HepG2 (cell line): ENCODE measurements around the gene PPP1R15B. TPM values are rescaled to one million over a fixed set of nuclear protein-coding genes. Genes with fewer than 3 reads are reported as not detected.

Source experiments
- ATAC-seq: fragments of 200-7000 bp; cut with Tn5 transposase; 3 replicates; pipeline ENCODE4 v1.9.1; 2020; ENCODE audit warnings: mild to moderate bottlenecking, moderate library complexity
- BruUV-seq: library from RNA; stranded (reverse); fragments of 400-500 nt; replicated peaks from 2 replicates; lab custom pipeline; 2021; lab: Mats Ljungman, UMichigan
- CTCF ChIA-PET: fragments of 300-600 bp; formaldehyde crosslinking; extraction: SDS; loops from one replicate; lab custom pipeline; 2021; ENCODE audit warnings: low total read pairs, inconsistent platforms, low intra/inter-chr PET ratio; lab: Yijun Ruan, JAX
- POLR2A ChIA-PET: fragments of 350-600 bp; sonication (Branson Sonifier 250); formaldehyde crosslinking; loops from one replicate; lab custom pipeline; 2020; ENCODE audit warnings: antibody characterized with exemption, inconsistent platforms; lab: Yijun Ruan, JAX
- DNase-seq: peaks from one replicate; pipeline ENCODE4 v3.0.0-alpha.2; 2015; ENCODE audit warnings: low spot score
- FAIRE-seq: peaks from 3 replicates; lab custom pipeline; 2011; peaks lifted over from hg19 to GRCh38; lab: Jason Lieb, UNC
- H2AFZ ChIP-seq: one replicate; pipeline ENCODE4 v1.6.1; 2011; ENCODE audit warnings: low read length, inconsistent platforms
- H3K27ac ChIP-seq: fragments of 300-600 bp; 3 replicates; pipeline ENCODE4 v1.8.0; 2011; ENCODE audit warnings: mixed run types, mild to moderate bottlenecking, mixed read lengths, low read length, inconsistent platforms; ENCODE audit not compliant: insufficient read depth; ENCODE audit errors: extremely low read length
- H3K27me3 ChIP-seq, 2 experiments: fragments of 200-600 bp in 1 of 2; 2 replicates in 1 of 2; 3 replicates in 1 of 2; pipeline versions ENCODE4 v1.6.0 to v1.8.0; 2011; ENCODE audit warnings: low read length in 2 of 2, mild to moderate bottlenecking in 2 of 2, moderate library complexity in 2 of 2, inconsistent platforms in 1 of 2; ENCODE audit not compliant: insufficient read depth in 2 of 2, control insufficient read depth in 1 of 2
- H3K36me3 ChIP-seq, 2 experiments: fragments of 200-600 bp in 1 of 2; replicated peaks in 1 of 2; 2 replicates in 1 of 2; 3 replicates in 1 of 2; pipeline versions ENCODE4 v1.5.1 to v1.8.0; 2011; ENCODE audit warnings: low read length in 2 of 2, inconsistent platforms in 1 of 2; ENCODE audit not compliant: insufficient read depth in 2 of 2, control insufficient read depth in 1 of 2
- H3K4me1 ChIP-seq: 2 replicates; pipeline ENCODE4 v1.5.1; 2012; ENCODE audit warnings: low read length, inconsistent platforms; ENCODE audit not compliant: insufficient read depth
- H3K4me2 ChIP-seq: 2 replicates; pipeline ENCODE4 v1.6.0; 2011; ENCODE audit warnings: low read depth, low read length, inconsistent platforms
- H3K4me3 ChIP-seq, 3 experiments: fragments of 200-600 bp in 1 of 3; sonication (generic), shearing (Covaris generic) in 1 of 3; replicated peaks in 1 of 3; 2 replicates each; pipeline ENCODE4 v1.5.1; 2011 to 2016; ENCODE audit warnings: low read length in 3 of 3, inconsistent platforms in 2 of 3, low read depth in 2 of 3, mild to moderate bottlenecking in 2 of 3, control low read depth in 1 of 3, mixed read lengths in 1 of 3; ENCODE audit not compliant: insufficient read depth in 1 of 3
- H3K79me2 ChIP-seq: one replicate; pipeline ENCODE4 v1.6.1; 2011; ENCODE audit warnings: low read length, inconsistent platforms; ENCODE audit not compliant: insufficient read depth
- H3K9ac ChIP-seq: 2 replicates; pipeline ENCODE4 v1.6.0; 2011; ENCODE audit warnings: mild to moderate bottlenecking, low read depth, low read length, inconsistent platforms; ENCODE audit not compliant: insufficient read depth
- H3K9me3 ChIP-seq: 2 replicates; pipeline ENCODE4 v1.5.1; 2012; ENCODE audit warnings: mild to moderate bottlenecking, low read length
- H4K20me1 ChIP-seq: 2 replicates; pipeline ENCODE4 v1.6.0; 2011; ENCODE audit warnings: inconsistent platforms, mild to moderate bottlenecking, low read length, moderate library complexity; ENCODE audit not compliant: insufficient read depth
- ATF7 ChIP-seq, 2 experiments: fragments of 450-650 bp in 1 of 2; sonication (generic) in 1 of 2; formaldehyde crosslinking in 1 of 2; IDR thresholded peaks; 2 replicates each; pipeline versions ENCODE4 v1.4.0 to v1.6.1; 2016 to 2020; ENCODE audit warnings: antibody characterized with exemption in 1 of 2, mild to moderate bottlenecking in 1 of 2, missing genetic modification reagents in 1 of 2
- DMAP1 ChIP-seq: IDR thresholded peaks from 2 replicates; pipeline ENCODE4 v1.6.1; 2016
- DR1 ChIP-seq: sonication (generic); formaldehyde crosslinking; IDR thresholded peaks from 2 replicates; pipeline ENCODE4 v1.8.0; 2021; ENCODE audit warnings: mild to moderate bottlenecking, missing genetic modification reagents, inconsistent platforms
- HNF4G ChIP-seq, 2 experiments: sonication (generic) in 1 of 2; formaldehyde crosslinking in 1 of 2; IDR thresholded peaks; 2 replicates each; pipeline versions ENCODE4 v1.4.0 to v1.6.1; 2011 to 2020; ENCODE audit warnings: borderline replicate concordance in 2 of 2, low read depth in 2 of 2, mild to moderate bottlenecking in 2 of 2, low read length in 1 of 2, missing genetic modification reagents in 1 of 2, moderate library complexity in 1 of 2
- MBNL3 ChIP-seq: fragments of 250-450 bp; sonication (Bioruptor Pico); conservative IDR thresholded peaks from 2 replicates; pipeline ENCODE4 v1.8.0; 2022; ENCODE audit warnings: mild to moderate bottlenecking, inconsistent platforms
- SALL2 ChIP-seq: sonication (generic); formaldehyde crosslinking; IDR thresholded peaks from 2 replicates; pipeline ENCODE4 v1.8.1; 2023; ENCODE audit warnings: mild to moderate bottlenecking, missing genetic modification reagents, inconsistent platforms
- SMARCC2 ChIP-seq: fragments of 450-650 bp; IDR thresholded peaks from 2 replicates; pipeline ENCODE4 v1.6.1; 2017; ENCODE audit warnings: antibody characterized with exemption, mild to moderate bottlenecking
- SP4 ChIP-seq: sonication (generic); formaldehyde crosslinking; IDR thresholded peaks from 2 replicates; pipeline ENCODE4 v1.8.1; 2023; ENCODE audit warnings: mild to moderate bottlenecking, missing genetic modification reagents
- SRSF9 ChIP-seq: fragments of 200-400 bp; formaldehyde crosslinking; IDR thresholded peaks from 2 replicates; pipeline ENCODE4 v1.6.1; 2018; ENCODE audit warnings: borderline replicate concordance, mild to moderate bottlenecking, low read depth, low read length; ENCODE audit not compliant: insufficient read depth, poor library complexity, severe bottlenecking
- TBX3 ChIP-seq: fragments of 450-650 bp; IDR thresholded peaks from 2 replicates; pipeline ENCODE4 v1.6.1; 2017; ENCODE audit warnings: antibody characterized with exemption, mild to moderate bottlenecking, inconsistent platforms, borderline replicate concordance
- TSC22D2 ChIP-seq: sonication (generic); formaldehyde crosslinking; IDR thresholded peaks from 2 replicates; pipeline ENCODE4 v1.5.1; 2020; ENCODE audit warnings: missing genetic modification reagents, mild to moderate bottlenecking, borderline replicate concordance
- XBP1 ChIP-seq: sonication (generic); formaldehyde crosslinking; IDR thresholded peaks from 2 replicates; pipeline ENCODE4 v1.5.0; 2020; ENCODE audit warnings: missing genetic modification reagents
- XRCC5 ChIP-seq: fragments of 200-400 bp; formaldehyde crosslinking; optimal IDR thresholded peaks from 2 replicates; pipeline ENCODE3; 2017; ENCODE audit warnings: mild to moderate bottlenecking, low read length
- YY1 ChIP-seq: IDR thresholded peaks from 2 replicates; pipeline ENCODE4 v1.6.1; 2011; ENCODE audit warnings: low read length, low read depth, moderate library complexity, mild to moderate bottlenecking; ENCODE audit not compliant: insufficient read depth, insufficient replicate concordance
- ZNF225 ChIP-seq: sonication (generic); formaldehyde crosslinking; IDR thresholded peaks from 2 replicates; pipeline ENCODE4 v1.4.0; 2020; ENCODE audit warnings: mild to moderate bottlenecking, missing genetic modification reagents
- ZNF230 ChIP-seq: sonication (generic); formaldehyde crosslinking; IDR thresholded peaks from 2 replicates; pipeline ENCODE4 v1.4.0; 2020; ENCODE audit warnings: mild to moderate bottlenecking, missing genetic modification reagents
- ZNF282 ChIP-seq: fragments of 450-650 bp; IDR thresholded peaks from 2 replicates; pipeline ENCODE4 v1.6.1; 2018; ENCODE audit not compliant: partially characterized antibody
- ZNF329 ChIP-seq: sonication (generic); formaldehyde crosslinking; IDR thresholded peaks from 2 replicates; pipeline ENCODE4 v1.9.0; 2021; ENCODE audit warnings: low read depth, mild to moderate bottlenecking, missing genetic modification reagents
- ZNF34 ChIP-seq: sonication (generic); formaldehyde crosslinking; IDR thresholded peaks from 2 replicates; pipeline ENCODE4 v1.4.0; 2020; ENCODE audit warnings: mild to moderate bottlenecking, missing genetic modification reagents, borderline replicate concordance
- ZNF383 ChIP-seq: sonication (generic); formaldehyde crosslinking; IDR thresholded peaks from 2 replicates; pipeline ENCODE4 v1.4.0; 2020; ENCODE audit warnings: missing genetic modification reagents, mild to moderate bottlenecking, borderline replicate concordance
- ZNF549 ChIP-seq: sonication (generic); formaldehyde crosslinking; IDR thresholded peaks from 2 replicates; pipeline ENCODE4 v1.5.0; 2020; ENCODE audit warnings: missing genetic modification reagents
- ZNF746 ChIP-seq: sonication (generic); formaldehyde crosslinking; IDR thresholded peaks from 2 replicates; pipeline ENCODE4 v1.8.0; 2022; ENCODE audit warnings: mild to moderate bottlenecking, missing genetic modification reagents
- WGBS: methylation state at CpG from one replicate; pipeline ENCODE4 v1.1.6; 2017; ENCODE audit warnings: low lambda C conversion rate; 5-methylcytosine and 5-hydroxymethylcytosine counted together
- in situ Hi-C: cut with HindIII; loops from 2 replicates; pipeline ENCODE4 v1.10.0; 2017; ENCODE audit warnings: low pct_unique_long_range_greater_than_20kb; ENCODE audit not compliant: extremely low pct_ligation_motif_present
- intact Hi-C: fragments of 100-400 bp; cut with micrococcal nuclease; formaldehyde crosslinking; loops from one replicate; pipeline ENCODE4 v1.10.0; 2022; ENCODE audit not compliant: unreplicated experiment
- polyA plus RNA-seq, 8 experiments: library from polyadenylated mRNA; depleted of rRNA in 3 of 8; stranded (reverse) in 7 of 8; unstranded in 1 of 8; fragments of >200 nt; fragmentation: Illumina TruSeq in 4 of 8; extraction: Trizol in 4 of 8; gene quantifications; 2 replicates each; pipeline versions ENCODE4 v1.2.1 to v1.2.3, GENCODE V29; 2011 to 2016; ENCODE audit warnings: low read depth in 4 of 8, missing spikeins in 1 of 8, mixed read lengths in 1 of 8; ENCODE audit not compliant: insufficient read depth in 1 of 8
- total RNA-seq, 5 experiments: library from RNA; depleted of rRNA; stranded (reverse); fragments of >200 nt; fragmentation: Illumina TruSeq; extraction: Trizol; gene quantifications; 2 replicates each; pipeline ENCODE4 v1.2.3, GENCODE V29; 2016; ENCODE audit warnings: low read depth in 1 of 5
- TF ChIP-seq, protein P1 (sequence below): sonication (generic); formaldehyde crosslinking; IDR thresholded peaks from 2 replicates; pipeline ENCODE4 v1.8.1; 2023; ENCODE audit warnings: mild to moderate bottlenecking, moderate library complexity, missing genetic modification reagents

The PPP1R15B gene
- total and polyA plus RNA-seq, 2 of the 13 experiments (the other 11 are each of a cell fraction or from before 2014, with no cell fraction given), result 13.4 to 23.8 TPM

DNA sequence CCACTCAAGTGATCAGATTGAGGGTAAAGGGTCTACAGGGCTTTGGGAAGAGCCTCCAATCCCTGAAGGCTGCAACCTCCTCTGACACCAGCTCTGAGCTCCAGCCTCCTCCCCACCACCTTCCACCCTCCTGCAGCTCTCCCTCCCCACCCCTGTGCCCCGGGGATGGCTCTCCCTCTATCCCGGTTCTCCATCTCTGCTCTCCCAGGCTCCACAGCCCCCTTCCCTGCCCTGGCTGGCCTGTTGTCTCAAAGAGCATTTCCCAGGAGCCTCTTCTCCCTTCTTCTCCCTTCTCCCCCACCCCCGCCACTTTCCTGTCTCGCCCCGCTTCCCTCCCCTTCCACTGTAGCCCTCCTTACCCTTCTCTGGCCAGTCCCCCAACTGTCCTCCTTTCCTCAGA is 53.0 kb downstream of the PPP1R15B start:
- H3K27ac ChIP-seq, result no peak overlapping the region

DNA sequence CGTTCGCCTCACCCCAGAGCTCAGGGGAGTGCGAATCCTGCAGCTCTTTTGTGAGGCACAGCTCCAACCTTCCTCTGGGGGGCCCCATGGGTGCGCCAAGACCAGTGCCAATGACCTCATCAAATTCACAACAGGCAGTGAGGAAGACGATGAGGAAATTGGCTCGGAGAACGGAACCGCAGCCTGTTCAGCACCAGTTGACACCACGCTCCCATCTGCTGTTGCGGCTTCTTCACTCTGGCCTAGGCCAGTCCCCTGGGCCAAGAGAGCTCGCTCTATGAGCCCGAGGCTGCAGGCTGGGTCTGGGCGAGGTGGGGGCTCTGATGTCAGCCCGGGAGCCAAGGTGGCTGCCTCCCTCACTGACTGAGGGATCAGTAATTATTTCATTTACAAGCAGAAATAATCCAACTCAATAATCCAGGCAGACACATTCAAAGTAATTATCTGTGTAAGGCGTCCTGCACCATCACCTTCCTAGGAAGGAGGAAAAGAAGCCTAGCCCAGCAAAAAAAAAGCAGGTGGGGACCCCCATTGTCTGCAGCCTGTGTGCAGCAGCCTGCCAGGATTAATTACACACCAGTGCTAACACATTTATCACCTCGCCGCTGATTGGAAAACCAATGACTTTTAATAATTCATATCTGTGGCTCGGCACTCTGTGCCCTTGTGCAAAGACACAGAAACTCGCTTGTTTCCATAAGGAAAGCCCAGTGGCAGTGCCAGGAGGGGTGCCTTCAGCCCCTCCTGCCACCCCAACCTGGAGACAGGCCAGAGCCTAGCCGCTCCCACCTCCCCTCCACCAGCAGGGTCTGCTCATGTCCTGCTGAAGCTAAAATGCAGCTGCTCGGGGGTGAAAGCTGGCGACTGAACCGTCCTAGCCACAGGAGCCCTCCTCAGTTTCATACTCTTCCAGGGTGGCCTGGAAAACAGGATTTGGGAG is 53.8 kb downstream of the PPP1R15B start:
- in situ Hi-C loops, result loop anchor here (25.0 kb wide), 1 partner anchor 496 kb away; the partner anchor contains the start of gene SNRPE
- no peak overlapping the region for H2AFZ ChIP-seq
- TF ChIP-seq SMARCC2, result no peak
- TF ChIP-seq SP4 (CRISPR knock-in tag), result no peak
- no peak for TF ChIP-seq ZNF225 (CRISPR knock-in tag)
- TF ChIP-seq TSC22D2, result no peak
- no peak for TF ChIP-seq ZNF383 (CRISPR knock-in tag)
- TF ChIP-seq SALL2 (CRISPR knock-in tag), result no peak
- TF ChIP-seq ATF7 (IDR thresholded peaks at IDR 0.05), result no peak
- no peak for TF ChIP-seq ATF7 (CRISPR knock-in tag; IDR thresholded peaks at IDR 0.05)
- TF ChIP-seq XRCC5, result no peak
- no peak for TF ChIP-seq DMAP1
- TF ChIP-seq TBX3, result no peak
- TF ChIP-seq, protein P1, sequence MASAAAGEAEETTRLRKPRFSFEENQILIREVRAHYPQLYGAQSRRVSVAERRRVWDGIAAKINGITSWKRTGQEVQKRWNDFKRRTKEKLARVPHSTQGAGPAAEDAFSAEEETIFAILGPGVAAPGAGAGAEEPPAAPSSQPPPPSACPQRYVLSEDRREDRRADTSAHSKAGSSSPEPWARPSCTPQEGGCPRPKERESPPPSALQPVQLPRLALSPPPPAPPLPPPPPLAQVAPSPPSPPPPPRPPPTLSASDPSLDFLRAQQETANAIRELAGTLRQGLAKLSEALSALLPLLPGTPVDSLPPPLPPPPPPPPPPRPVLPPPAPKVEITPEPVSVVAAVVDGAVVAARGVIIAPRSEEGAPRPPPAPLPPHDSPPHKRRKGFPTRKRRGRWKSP (CRISPR knock-in tag), result no peak
- TF ChIP-seq ZNF329 (CRISPR knock-in tag), result no peak
- no peak for TF ChIP-seq ZNF746

More for the DNA sequence above, 53.0 kb downstream of the PPP1R15B start:
- H3K4me2 ChIP-seq, result no peak overlapping the region
- no peaks in the 10 kb centered on the region; a peak in 1 of 5 replicates for H3K27me3 ChIP-seq
- no peak overlapping the region for H3K4me3 ChIP-seq
- ChIA-PET POLR2A (no interaction called here), CTCF (no interaction called here)
- WGBS, result 82% methylated on average over 5 of the region's 5 CpGs
- no peaks in the 10 kb centered on the region for H3K79me2 ChIP-seq
- FAIRE-seq (no peak), DNase-seq (no peak), ATAC-seq (no peak; the same call in 2 of the 3 replicates)
- TF ChIP-seq ZNF549 (no peak), ZNF230 (CRISPR knock-in tag) (no peak), YY1 (no peak), ZNF282 (no peak), DR1 (no peak), SRSF9 (no peak), HNF4G (IDR thresholded peaks at IDR 0.05; ENCODE audit: borderline replicate concordance, low read depth, low read length) (no peak), HNF4G (CRISPR knock-in tag; IDR thresholded peaks at IDR 0.05; ENCODE audit: borderline replicate concordance, low read depth) (no peak), MBNL3 (CRISPR knock-in tag) (no peak), ZNF34 (no peak), XBP1 (CRISPR knock-in tag) (no peak)
- H3K9me3 ChIP-seq, result no peaks in the 10 kb centered on the region
- H3K4me1 ChIP-seq, result peaks cover 7% of the 10 kb centered on the region
- intact Hi-C loops, result no loop called here
- H4K20me1 ChIP-seq, result no peaks in the 10 kb centered on the region
- no TSS peak for BruUV-seq
- in situ Hi-C loops, result loop anchor here (25.0 kb wide), 1 partner anchor 496 kb away; the partner anchor contains the start of gene SNRPE
- H3K9ac ChIP-seq, result no peak overlapping the region
- H2AFZ ChIP-seq, result no peak overlapping the region
- no peaks in the 10 kb centered on the region; a peak in 1 of 5 replicates for H3K36me3 ChIP-seq

More for the DNA sequence above, 53.8 kb downstream of the PPP1R15B start:
- Histone ChIP-seq H3K27me3 (no peaks in the 10 kb centered on the region; a peak in 1 of 5 replicates), H3K9ac (no peak overlapping the region), H4K20me1 (no peaks in the 10 kb centered on the region), H3K4me2 (no peak overlapping the region), H3K4me3 (no peak overlapping the region), H3K9me3 (no peaks in the 10 kb centered on the region), H3K27ac (no peak overlapping the region), H3K36me3 (no peaks in the 10 kb centered on the region; a peak in 1 of 5 replicates), H3K79me2 (peaks cover 3% of the 10 kb centered on the region), H3K4me1 (peaks cover 8% of the 10 kb centered on the region)
- FAIRE-seq, result no peak
- 97% methylated on average over 10 of the region's 23 CpGs for WGBS
- ChIA-PET CTCF (no interaction called here), POLR2A (no interaction called here)
- no peak for DNase-seq
- BruUV-seq, result no TSS peak
- no peak; the same call in 2 of the 3 replicates for ATAC-seq
- intact Hi-C loops, result no loop called here
